HG02642 (cell line): ENCODE measurements around the gene DEFB113.
"Not testable (repeated sequence)": the region's sequence is repeated elsewhere in the genome, so short reads cannot be mapped to it uniquely, and the experiment has no call there.

Experiments used
- ATAC-seq: cut with Tn5 transposase; IDR thresholded peaks from one replicate; pipeline ENCODE4 v1.9.1; 2021; ENCODE audit warnings: mild to moderate bottlenecking; ENCODE audit not compliant: unreplicated experiment, poor library complexity

The DEFB113 gene

GRCh38 chr6:49969605-49970004 is at the start of gene DEFB113:
TSS of gene DEFB113 (minus strand) at chr6:49969625. CDS start at chr6:49969625, 0 bp downstream.
- ATAC-seq: no peak

GRCh38 chr6:50007819-50008218 is 38.4 kb upstream of the DEFB113 start:
- no peak for ATAC-seq

- ATAC-seq: no peak
These were observed 33.7 kb upstream of the DEFB113 start for GRCh38 chr6:50003139-50003538.

GRCh38 chr6:49995278-49995677 is 25.9 kb upstream of the DEFB113 start:
- ATAC-seq: no peak

GRCh38 chr6:49988900-49989299 is 19.5 kb upstream of the DEFB113 start:
- no peak for ATAC-seq

- ATAC-seq: no peak
These were observed 18.3 kb upstream of the DEFB113 start for GRCh38 chr6:49987749-49988148.

GRCh38 chr6:49986551-49986950 is 17.1 kb upstream of the DEFB113 start:
- ATAC-seq: no peak

GRCh38 chr6:49982046-49982445 is 12.6 kb upstream of the DEFB113 start:
- ATAC-seq: no peak

- peak; percentile 46 for ATAC-seq
These were observed 11.5 kb upstream of the DEFB113 start for GRCh38 chr6:49980898-49981297.

- no peak for ATAC-seq
These were observed 10.2 kb upstream of the DEFB113 start for GRCh38 chr6:49979584-49979983.

- peak; percentile 51 for ATAC-seq
These were observed 9.2 kb upstream of the DEFB113 start for GRCh38 chr6:49978332-49979226.

GRCh38 chr6:49966823-49967222 is 2.6 kb downstream of the DEFB113 start:
- no peak for ATAC-seq

- ATAC-seq: no peak
These were observed 3.1 kb downstream of the DEFB113 start for GRCh38 chr6:49966334-49966733.

GRCh38 chr6:49964064-49964463 is 5.4 kb downstream of the DEFB113 start, which contains the start of gene DEFB114:
TSS of gene DEFB114 (minus strand) at chr6:49964164. CDS start at chr6:49964105, 59 bp downstream.
- no peak for ATAC-seq

- no peak for ATAC-seq
These were observed 11.2 kb downstream of the DEFB113 start for GRCh38 chr6:49958180-49958579.

- no peak for ATAC-seq
These were observed 13.6 kb downstream of the DEFB113 start for GRCh38 chr6:49955847-49956246.

- ATAC-seq: no peak
These were observed 17.5 kb downstream of the DEFB113 start for GRCh38 chr6:49951926-49952325.

GRCh38 chr6:49950415-49950751 is 19.0 kb downstream of the DEFB113 start:
- no peak for ATAC-seq

- ATAC-seq: no peak
These were observed 20.4 kb downstream of the DEFB113 start for GRCh38 chr6:49949062-49949461.

GRCh38 chr6:49946835-49947234 is 22.6 kb downstream of the DEFB113 start:
- ATAC-seq: no peak

GRCh38 chr6:49944068-49944467 is 25.4 kb downstream of the DEFB113 start:
- ATAC-seq: not testable (repeated sequence)

- no peak for ATAC-seq
These were observed 29.4 kb downstream of the DEFB113 start for GRCh38 chr6:49939993-49940498.
